GM13976 (cell line): Measurements from ENCODE around the gene AMMECR1.

Source experiments
- DNase-seq: peaks from one replicate; pipeline ENCODE4 v3.0.0; 2012; ENCODE audit warnings: low spot score
- in situ Hi-C: fragments of 300-500 bp; cut with MboI; formaldehyde crosslinking; loops from one replicate; pipeline ENCODE4 v1.12.0; 2022; ENCODE audit warnings: low sequenced_read_pairs, mixed read lengths, inconsistent platforms; ENCODE audit not compliant: unreplicated experiment
- TF ChIP-seq, protein P1 (sequence below): IDR thresholded peaks from 2 replicates; pipeline ENCODE4 v1.5.1; 2012; ENCODE audit warnings: borderline replicate concordance, mild to moderate bottlenecking; ENCODE audit not compliant: insufficient read depth; ENCODE audit errors: extremely low read depth, missing control alignments, control extremely low read depth

Gene AMMECR1

DNA sequence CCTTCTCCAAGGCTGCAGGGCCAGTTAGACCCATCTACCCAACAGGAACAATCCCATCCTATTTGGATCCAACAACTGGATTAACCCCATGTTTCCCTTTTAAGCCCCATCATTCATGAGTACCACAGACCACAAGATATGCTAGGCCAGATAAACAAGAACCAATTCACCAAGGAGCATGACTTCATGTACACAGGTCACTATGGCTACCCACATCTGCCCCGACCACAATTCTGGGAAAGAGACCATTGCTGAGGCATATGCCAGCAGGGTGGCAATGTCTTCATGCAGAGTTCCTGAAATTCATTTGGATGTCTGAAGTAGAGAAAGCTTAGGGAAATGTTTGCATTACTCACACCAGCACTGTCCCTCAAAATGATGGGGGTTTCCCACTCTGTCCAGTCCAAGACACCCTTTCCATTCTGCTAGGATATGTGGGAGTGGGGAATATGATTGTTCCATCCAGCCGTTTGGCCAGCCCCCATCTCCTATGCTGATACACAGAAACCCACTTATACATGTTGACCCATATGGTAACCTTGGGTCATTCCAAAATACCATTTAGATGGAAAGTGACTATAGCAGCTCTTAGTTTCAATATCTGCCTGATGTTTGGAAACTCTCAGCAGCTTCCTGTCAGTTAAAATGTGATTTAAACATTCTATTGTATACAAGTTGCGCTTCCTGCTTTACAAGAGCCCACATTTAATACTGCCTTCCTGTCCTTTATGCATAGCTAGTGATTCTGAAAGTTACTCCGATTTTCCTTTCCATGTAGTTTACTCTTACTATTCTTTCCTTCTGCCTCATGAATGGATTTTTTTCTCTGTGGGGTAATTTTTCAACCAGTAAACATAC, 129.0 kb downstream of the AMMECR1 start:
- in situ Hi-C loops = no loop called here
- TF ChIP-seq, protein P1, sequence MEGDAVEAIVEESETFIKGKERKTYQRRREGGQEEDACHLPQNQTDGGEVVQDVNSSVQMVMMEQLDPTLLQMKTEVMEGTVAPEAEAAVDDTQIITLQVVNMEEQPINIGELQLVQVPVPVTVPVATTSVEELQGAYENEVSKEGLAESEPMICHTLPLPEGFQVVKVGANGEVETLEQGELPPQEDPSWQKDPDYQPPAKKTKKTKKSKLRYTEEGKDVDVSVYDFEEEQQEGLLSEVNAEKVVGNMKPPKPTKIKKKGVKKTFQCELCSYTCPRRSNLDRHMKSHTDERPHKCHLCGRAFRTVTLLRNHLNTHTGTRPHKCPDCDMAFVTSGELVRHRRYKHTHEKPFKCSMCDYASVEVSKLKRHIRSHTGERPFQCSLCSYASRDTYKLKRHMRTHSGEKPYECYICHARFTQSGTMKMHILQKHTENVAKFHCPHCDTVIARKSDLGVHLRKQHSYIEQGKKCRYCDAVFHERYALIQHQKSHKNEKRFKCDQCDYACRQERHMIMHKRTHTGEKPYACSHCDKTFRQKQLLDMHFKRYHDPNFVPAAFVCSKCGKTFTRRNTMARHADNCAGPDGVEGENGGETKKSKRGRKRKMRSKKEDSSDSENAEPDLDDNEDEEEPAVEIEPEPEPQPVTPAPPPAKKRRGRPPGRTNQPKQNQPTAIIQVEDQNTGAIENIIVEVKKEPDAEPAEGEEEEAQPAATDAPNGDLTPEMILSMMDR = no peak
- DNase-seq = no peak

DNA sequence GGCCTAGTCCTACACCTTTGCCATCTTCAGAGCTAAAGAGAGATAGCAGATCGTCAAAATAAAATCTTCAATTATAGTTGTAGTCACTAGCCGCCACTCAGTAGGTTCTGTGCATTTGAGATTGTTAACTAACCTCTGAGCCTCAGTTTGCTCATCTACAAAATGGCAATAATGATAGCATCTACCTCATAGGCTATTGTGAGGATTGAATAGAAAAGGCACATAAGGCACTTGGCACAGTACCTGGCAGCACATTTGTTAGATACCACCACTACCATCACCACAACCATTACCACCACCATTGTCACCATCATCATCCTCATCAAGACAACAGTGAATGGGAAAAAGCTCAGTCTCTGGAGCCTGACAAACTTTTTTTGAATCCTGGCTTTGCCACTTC, 134.6 kb downstream of the AMMECR1 start:
- TF ChIP-seq, protein P1 = no peak
- in situ Hi-C loops = no loop called here
- no peak for DNase-seq

DNA sequence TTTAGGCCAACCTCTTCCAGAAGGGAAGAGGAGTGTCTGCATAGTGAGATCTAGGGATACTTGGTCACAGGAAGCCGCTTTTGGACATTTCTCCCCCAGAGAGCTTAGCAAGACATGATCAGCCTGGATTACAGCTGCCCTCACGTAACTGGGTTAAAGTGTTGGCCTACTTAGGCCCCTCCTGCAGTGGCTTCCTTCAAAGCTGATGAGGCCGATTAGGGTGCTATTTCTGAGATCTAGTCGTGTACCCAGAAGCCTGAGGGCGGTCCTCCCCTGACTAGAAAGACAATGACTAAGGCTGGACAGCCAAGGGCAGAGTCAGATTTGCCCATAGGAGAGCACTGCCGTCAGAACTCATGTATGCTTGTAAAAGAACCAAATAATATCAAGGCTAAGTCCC, 135.0 kb downstream of the AMMECR1 start:
- no peak for DNase-seq
- TF ChIP-seq, protein P1 = no peak
- in situ Hi-C loops = no loop called here

DNA sequence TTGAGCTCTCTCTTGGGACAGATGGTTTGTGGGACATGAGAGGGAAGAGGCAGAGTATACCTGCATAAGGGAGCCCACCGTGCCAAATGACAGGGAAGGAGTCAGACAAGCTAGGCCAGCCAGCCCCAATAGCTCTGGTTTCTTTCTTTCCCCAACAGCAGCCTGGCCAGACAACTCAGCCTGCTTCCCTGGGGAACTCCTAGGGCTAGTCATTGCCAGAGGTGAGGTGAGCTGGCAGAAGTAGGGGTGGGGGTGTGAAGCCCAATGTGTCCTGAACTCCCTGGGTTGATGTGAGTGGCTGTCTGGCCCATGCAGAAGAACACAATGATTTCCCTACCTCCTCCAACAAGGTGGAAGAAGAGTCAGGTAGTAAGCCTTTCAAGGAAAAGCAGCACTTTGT, 135.5 kb downstream of the AMMECR1 start:
- TF ChIP-seq, protein P1 = no peak
- DNase-seq = no peak
- in situ Hi-C loops = no loop called here

DNA sequence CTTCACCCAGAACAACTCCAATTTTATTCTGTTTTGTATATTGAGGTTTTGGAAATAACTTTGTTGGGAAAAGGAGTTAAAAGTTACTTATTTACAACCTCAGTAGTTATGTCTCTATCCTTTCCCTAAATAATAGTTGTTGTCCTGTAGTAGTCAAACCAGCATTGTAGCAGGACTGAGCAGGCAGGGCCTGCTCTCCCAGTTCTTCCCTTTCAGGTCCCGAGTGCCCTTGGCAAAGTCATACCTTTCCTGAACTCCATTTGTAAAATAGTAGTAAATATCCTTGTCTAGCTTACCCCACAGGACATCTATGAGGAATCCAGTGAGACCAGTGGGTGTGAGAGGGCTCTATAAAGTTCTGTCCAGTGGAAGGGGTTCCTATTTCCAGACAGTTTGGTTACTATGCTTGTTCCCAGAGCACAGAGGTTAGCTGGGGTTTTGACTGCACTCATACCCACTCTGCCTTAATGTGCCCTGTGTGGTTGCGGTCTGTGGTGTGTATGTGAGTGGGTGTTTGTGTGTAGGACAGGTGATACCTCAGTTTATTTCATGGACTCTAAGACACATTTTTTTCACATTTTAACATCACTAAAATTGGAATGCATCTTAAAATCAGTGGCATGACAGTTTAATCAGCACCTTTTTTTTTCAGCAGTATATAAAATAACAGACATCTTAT, 136.3 kb downstream of the AMMECR1 start:
- no peak for DNase-seq
- TF ChIP-seq, protein P1 = no peak
- in situ Hi-C loops = no loop called here

DNA sequence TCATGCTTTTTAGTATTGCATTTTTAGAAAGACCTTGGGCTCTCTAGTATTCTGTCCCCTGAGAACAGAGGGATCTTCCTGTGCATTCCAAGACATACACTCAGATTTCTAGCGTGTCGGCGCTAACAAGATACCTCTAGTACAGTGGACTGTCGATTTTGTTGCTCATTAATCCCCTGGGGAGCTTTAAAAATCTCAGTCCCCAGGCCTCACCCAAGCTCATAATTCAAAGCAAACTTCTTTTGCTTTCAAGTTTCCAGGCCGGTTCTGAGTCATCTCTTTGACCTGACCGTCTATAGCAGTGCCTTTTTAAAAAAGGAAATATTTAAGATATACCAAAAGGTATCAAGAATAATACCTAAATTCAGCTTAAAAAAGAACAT, 137.0 kb downstream of the AMMECR1 start:
- in situ Hi-C loops = no loop called here
- no peak for DNase-seq
- TF ChIP-seq, protein P1 = no peak
